ENCODE data around the gene FXYD6.

DNA sequence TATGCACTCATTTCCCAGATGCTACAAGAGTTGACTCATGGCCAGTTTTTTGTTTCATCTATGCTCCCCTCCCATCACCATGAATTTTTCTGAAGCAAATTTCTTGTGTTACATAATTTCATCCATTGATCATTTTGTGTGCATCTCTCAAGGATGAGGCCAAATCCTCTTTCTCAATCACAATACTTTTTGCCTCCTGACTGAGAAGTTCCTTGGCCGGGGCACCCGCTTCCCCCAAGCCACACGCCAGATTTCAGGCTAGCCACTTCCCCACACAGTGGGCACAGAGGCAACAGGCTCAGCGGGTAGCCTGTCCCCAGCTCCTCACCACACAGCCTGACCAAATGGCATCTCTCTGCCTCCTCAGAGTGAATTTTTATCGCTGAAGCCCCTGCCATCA is 69.6 kb downstream of the FXYD6 start:
- TF ChIP-seq TAF1 (IDR thresholded peaks at IDR 0.05; ENCODE audit: borderline replicate concordance, insufficient read depth, low read length) (no peak), SIN3A (IDR thresholded peaks at IDR 0.05; ENCODE audit: borderline replicate concordance, insufficient read depth, low read length) (no peak), POLR2AphosphoS5 (IDR thresholded peaks at IDR 0.05; ENCODE audit: low read depth, low read length) (no peak), FOXP2 (optimal IDR thresholded peaks at IDR 0.05; ENCODE audit: borderline replicate concordance, extremely low read depth, extremely low read length, insufficient read depth) (no peak)
- TF ChIP-seq, protein P1, sequence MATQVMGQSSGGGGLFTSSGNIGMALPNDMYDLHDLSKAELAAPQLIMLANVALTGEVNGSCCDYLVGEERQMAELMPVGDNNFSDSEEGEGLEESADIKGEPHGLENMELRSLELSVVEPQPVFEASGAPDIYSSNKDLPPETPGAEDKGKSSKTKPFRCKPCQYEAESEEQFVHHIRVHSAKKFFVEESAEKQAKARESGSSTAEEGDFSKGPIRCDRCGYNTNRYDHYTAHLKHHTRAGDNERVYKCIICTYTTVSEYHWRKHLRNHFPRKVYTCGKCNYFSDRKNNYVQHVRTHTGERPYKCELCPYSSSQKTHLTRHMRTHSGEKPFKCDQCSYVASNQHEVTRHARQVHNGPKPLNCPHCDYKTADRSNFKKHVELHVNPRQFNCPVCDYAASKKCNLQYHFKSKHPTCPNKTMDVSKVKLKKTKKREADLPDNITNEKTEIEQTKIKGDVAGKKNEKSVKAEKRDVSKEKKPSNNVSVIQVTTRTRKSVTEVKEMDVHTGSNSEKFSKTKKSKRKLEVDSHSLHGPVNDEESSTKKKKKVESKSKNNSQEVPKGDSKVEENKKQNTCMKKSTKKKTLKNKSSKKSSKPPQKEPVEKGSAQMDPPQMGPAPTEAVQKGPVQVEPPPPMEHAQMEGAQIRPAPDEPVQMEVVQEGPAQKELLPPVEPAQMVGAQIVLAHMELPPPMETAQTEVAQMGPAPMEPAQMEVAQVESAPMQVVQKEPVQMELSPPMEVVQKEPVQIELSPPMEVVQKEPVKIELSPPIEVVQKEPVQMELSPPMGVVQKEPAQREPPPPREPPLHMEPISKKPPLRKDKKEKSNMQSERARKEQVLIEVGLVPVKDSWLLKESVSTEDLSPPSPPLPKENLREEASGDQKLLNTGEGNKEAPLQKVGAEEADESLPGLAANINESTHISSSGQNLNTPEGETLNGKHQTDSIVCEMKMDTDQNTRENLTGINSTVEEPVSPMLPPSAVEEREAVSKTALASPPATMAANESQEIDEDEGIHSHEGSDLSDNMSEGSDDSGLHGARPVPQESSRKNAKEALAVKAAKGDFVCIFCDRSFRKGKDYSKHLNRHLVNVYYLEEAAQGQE (IDR thresholded peaks at IDR 0.05; ENCODE audit: insufficient read depth in 1 of 2, low read depth in 2 of 2, low read length in 2 of 2): no peak
